ENCODE measurements around the gene NIT2.

DNA sequence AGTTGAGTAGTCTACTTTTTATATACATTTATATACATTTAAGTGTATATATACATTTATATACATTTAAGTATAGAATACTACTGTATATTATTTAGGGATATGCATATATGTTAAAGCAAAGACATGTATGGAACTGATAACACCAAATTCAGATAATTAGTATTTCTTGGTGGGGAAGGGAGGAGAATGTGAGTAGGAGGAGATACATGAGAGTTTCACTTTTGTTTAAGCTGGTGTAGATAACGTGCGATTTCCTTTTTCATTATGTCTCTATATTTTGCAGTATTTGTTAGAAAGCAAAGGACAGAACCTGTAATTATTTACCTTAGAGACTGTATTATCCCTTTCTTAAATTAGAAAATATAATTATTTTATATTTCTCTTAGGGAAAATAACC is 16.6 kb upstream of the NIT2 start:
- TF ChIP-seq TAF1 (IDR thresholded peaks at IDR 0.05; ENCODE audit: low read depth) (no peak), CREB1 (IDR thresholded peaks at IDR 0.05; ENCODE audit: low read depth) (no peak), CEBPB (IDR thresholded peaks at IDR 0.05) (no peak), EGR1 (IDR thresholded peaks at IDR 0.05) (no peak), RAD21 (IDR thresholded peaks at IDR 0.05; ENCODE audit: low read depth) (no peak), EP300 (IDR thresholded peaks at IDR 0.05; ENCODE audit: borderline replicate concordance) (no peak), YY1 (IDR thresholded peaks at IDR 0.05; ENCODE audit: low read depth) (no peak), TCF12 (IDR thresholded peaks at IDR 0.05; ENCODE audit: low read depth) (no peak), NFIC (IDR thresholded peaks at IDR 0.05) (no peak)
- TF ChIP-seq, protein P1, sequence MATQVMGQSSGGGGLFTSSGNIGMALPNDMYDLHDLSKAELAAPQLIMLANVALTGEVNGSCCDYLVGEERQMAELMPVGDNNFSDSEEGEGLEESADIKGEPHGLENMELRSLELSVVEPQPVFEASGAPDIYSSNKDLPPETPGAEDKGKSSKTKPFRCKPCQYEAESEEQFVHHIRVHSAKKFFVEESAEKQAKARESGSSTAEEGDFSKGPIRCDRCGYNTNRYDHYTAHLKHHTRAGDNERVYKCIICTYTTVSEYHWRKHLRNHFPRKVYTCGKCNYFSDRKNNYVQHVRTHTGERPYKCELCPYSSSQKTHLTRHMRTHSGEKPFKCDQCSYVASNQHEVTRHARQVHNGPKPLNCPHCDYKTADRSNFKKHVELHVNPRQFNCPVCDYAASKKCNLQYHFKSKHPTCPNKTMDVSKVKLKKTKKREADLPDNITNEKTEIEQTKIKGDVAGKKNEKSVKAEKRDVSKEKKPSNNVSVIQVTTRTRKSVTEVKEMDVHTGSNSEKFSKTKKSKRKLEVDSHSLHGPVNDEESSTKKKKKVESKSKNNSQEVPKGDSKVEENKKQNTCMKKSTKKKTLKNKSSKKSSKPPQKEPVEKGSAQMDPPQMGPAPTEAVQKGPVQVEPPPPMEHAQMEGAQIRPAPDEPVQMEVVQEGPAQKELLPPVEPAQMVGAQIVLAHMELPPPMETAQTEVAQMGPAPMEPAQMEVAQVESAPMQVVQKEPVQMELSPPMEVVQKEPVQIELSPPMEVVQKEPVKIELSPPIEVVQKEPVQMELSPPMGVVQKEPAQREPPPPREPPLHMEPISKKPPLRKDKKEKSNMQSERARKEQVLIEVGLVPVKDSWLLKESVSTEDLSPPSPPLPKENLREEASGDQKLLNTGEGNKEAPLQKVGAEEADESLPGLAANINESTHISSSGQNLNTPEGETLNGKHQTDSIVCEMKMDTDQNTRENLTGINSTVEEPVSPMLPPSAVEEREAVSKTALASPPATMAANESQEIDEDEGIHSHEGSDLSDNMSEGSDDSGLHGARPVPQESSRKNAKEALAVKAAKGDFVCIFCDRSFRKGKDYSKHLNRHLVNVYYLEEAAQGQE (IDR thresholded peaks at IDR 0.05; ENCODE audit: low read depth): no peak
- TF ChIP-seq, protein P2, sequence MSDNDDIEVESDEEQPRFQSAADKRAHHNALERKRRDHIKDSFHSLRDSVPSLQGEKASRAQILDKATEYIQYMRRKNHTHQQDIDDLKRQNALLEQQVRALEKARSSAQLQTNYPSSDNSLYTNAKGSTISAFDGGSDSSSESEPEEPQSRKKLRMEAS (IDR thresholded peaks at IDR 0.05): no peak
